GM21381 (cell line): ENCODE results near the gene KLHL22.
"Not testable (repeated sequence)": the region's sequence is repeated elsewhere in the genome, so short reads cannot be mapped to it uniquely, and the experiment has no call there.

Experiments used
- ATAC-seq: cut with Tn5 transposase; IDR thresholded peaks from one replicate; pipeline ENCODE4 v1.9.1; 2021; ENCODE audit warnings: mild to moderate bottlenecking, moderate library complexity; ENCODE audit not compliant: unreplicated experiment

The KLHL22 gene, protein sequence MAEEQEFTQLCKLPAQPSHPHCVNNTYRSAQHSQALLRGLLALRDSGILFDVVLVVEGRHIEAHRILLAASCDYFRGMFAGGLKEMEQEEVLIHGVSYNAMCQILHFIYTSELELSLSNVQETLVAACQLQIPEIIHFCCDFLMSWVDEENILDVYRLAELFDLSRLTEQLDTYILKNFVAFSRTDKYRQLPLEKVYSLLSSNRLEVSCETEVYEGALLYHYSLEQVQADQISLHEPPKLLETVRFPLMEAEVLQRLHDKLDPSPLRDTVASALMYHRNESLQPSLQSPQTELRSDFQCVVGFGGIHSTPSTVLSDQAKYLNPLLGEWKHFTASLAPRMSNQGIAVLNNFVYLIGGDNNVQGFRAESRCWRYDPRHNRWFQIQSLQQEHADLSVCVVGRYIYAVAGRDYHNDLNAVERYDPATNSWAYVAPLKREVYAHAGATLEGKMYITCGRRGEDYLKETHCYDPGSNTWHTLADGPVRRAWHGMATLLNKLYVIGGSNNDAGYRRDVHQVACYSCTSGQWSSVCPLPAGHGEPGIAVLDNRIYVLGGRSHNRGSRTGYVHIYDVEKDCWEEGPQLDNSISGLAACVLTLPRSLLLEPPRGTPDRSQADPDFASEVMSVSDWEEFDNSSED

DNA sequence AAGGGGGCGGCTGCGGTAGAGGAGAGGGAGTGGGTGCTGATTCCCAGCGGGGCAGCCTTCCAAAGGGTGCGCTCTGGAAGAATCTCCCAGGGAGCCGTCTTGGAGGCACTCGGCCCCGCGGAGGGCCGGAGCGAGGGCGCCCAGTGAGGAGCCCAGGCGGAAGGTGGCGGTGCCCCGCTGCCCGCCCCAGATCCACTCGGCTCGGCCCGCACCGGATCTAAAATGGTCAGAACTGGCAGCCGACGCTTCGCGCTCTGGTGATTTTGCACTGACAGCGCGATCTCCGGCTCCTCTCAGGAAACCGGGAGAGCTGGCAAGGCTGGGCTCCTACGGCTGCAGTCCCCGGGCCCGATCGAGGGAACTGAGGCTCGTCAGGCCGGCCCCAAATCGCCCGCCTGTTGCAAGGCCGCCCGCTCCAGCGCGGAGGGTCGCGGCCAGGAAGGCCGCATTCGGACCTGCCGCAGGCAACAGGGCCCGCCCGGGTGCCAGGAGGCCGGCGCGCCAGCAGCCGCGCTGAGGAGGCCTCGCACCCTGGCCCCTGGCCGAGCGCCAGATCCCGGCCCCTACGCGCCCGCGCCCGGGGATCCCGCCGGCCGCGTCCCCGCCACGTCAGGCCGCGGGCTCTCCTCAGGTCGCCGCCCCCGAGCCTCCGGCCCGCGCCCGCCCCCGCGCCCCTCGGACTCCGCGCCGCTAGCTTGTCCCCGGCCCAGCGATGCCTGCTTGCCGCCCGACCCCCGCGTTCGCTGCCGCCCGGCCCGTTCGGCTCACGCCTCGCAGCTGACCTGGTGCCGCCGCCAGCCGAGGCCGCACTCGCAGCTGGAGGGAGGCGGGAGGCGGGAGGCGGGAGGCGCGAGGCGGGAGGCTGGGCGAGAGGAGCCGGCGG is at the start of gene KLHL22:
KLHL22 (minus strand) TSS at position 818 of the 883 bp plus-strand sequence. CDS start 6,584 bp downstream, outside the sequence.
- peak; percentile 28 for ATAC-seq

DNA sequence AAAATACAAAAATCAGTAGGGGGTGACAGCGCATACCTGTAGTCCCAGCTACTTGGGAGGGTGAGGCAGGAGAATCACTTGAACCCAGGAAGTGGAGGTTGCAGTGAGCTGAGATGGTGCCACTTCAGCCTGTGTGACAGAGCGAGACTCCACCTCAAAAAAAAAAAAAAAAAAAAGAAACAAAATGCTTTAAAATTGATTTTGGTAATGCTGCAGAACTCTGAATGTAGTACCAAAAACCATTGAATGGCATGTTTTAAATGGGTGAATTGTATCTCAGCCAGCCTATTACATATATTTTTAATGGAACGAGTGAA is 49.7 kb upstream of the KLHL22 start:
- not testable (repeated sequence) for ATAC-seq

DNA sequence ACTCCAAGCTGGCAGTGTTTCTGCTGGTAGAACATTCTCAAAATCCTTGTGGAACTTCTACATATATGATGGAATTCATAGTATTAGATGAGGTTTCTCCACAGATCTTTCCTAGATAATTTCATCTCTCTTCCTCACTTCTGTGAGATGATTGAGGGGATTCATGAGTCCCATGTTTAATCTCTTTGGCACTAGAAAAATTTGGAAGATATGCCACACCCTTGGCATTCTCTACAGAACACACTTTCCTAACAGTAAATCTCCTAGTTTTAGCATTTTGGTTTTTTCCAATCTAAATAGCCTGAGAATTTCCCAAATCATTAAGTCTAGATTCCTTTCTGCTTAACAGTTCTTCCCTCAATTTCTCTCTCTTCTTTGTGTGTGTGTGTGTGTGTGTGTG is 47.1 kb upstream of the KLHL22 start:
- no peak for ATAC-seq

DNA sequence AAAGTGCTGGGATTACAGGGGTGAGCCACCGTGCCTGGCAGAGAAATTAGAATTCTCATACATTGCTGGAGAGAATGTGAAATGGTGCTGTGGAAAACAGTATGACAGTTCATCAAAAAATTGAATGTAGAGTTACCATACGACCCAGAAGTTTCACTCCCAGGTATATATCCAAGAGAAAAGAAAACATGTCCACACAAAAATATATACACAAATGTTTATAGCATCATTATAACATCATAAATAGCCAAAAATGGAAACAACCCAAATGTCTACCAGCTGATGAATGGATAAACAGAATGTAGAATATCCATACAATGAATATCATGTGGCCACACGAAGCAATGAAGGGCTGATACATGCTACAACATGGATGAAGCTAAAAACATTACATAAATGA is 46.5 kb upstream of the KLHL22 start:
- ATAC-seq = no peak

DNA sequence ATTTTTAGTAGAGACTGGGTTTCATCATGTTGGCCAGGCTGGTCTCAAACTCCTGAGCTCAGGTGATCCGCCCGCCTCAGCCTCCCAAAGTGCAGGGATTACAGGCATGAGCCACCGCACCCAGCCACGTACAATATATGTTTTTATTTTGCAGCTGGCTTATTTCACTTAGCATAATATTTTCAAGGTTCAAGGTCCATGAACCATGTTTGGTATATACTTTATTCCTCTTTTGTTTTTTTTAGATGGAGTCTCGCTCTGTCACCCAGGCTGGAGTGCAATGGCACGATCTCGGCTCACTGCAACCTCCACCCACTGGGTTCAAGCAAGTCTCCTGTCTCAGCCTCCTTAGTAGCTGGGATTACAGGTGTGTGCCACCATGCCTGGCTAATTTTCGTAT is 43.3 kb upstream of the KLHL22 start:
- not testable (repeated sequence) for ATAC-seq

DNA sequence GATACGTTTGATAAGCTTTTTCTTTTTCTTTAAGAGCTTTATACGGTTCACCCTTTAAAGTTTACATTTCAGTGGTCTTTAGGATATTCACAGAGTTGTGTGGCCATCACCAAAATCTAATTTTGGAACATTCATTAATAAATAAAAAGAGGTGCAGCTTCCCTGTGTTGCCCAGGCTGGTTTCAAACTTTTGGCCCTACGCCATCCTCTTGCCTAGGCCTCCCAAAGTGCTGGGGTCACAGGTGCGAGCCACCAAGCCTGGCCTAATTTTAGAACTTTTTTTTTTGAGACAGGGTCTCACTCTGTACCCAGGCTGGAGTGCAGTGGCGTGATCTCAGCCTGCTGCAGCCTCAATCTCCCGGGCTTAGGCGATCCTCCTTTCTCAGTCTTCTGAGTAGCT is 42.4 kb upstream of the KLHL22 start:
- no peak for ATAC-seq

DNA sequence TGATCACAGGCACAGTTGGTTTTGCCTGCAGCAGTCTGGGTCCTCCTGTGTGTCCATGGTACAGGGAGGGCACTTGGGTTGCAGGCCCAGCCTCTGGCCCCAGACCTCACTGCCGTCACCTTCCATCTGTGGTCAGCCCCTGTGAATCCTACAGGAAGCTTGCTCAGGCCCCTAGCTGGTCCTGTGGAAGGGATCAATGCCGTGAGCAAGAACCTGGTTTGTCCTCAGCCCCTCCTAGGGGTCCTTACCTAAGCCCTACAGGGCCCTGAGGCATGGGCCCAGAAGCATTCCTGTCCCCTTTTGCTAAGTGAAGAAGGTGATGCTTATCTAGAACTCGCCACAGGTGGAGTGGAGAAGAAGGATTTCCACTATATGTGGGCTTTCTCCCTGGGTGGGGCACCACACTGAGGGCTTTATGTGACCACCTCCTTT is 41.7 kb upstream of the KLHL22 start:
- no peak for ATAC-seq

DNA sequence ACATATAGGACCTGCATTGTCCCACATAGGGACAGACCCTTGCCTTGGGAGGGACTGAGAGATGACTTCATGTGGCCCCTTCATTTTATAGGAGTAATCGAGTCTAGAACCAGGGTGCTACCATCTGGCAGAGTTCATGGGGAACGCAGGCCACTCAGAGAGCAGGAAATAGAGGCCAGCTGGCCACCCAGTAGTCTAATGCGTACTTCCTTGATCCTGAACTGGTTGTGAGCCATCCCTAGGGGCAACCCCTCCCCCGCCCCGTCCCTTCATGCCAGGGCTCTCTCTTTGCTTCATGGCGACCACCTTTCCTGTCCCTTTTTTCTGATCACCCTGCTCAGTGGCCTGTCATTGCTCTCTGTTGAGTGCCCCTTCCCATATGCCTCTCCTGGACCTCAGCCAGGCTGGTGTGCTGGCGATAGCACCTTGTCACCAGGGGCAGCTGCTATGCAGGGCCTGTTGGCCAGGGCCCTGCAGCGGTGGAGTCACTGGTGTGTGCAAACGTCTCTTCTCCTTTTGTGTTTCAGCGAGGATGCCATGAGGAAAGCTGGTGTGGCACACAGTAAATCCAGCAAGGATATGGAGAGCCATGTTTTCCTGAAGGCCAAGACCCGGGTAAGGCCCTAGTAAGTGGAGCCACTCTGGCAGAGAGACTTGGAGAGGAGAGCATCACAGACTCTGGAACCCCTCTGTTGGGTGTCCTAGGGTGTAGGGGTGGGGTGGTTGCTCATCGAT is 41.2 kb upstream of the KLHL22 start:
- no peak for ATAC-seq

DNA sequence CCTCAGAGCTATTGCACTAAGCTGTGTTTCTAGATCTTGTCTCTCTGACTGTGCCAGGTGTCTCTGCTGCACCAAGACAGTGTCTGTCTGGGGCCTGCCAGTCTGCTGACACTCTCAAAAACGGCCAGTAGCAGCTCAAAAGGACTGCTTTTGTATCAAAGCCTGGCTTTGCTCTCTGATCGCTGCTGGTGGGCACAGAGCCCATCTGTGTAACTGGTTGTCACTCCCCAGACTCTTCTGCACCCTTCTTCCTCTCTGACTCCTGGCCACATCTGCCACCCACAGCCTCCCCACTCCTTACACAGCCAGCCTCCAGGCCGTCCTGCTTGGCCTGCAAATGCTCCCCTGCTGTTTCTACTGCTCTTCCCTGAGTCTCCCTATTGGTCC is 38.3 kb upstream of the KLHL22 start:
- no peak for ATAC-seq

DNA sequence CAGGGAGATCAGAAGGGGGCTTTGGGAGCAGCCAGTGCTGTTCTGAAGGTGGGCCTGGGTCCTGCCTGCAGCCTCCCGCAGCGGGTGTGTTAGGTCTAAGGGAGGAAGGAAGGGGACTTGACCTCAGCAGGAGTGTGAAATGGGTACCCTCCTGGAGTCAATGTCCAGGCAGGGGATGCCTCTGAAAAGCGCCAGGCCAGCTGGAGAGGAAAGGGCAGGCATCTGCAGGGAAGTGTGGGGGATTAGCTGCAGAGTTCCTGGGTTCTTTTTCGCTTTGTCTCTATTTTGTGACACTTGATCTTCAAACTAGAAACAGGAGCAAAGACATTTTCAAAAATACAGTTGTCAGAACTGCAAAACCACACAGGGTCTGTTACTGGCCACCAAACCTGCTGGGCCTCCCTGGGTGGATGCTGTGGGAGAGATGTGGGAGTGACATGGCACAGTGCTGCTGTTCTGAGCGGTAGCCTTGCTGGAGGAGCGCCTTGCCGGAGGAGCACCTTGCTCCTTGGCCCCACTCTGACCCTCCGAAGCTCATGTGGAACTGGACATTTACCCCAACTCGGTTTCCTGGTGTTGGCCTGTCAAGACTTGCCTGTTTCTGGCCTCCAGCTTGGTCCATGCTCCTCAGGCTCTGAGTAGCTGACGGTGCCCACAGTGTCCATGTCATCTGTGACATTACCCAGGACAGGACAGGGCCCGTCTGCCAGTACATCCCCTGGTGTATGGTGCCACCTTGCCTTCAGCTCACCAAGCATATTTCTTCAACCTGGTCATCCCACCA is 37.7 kb upstream of the KLHL22 start:
- ATAC-seq = no peak

DNA sequence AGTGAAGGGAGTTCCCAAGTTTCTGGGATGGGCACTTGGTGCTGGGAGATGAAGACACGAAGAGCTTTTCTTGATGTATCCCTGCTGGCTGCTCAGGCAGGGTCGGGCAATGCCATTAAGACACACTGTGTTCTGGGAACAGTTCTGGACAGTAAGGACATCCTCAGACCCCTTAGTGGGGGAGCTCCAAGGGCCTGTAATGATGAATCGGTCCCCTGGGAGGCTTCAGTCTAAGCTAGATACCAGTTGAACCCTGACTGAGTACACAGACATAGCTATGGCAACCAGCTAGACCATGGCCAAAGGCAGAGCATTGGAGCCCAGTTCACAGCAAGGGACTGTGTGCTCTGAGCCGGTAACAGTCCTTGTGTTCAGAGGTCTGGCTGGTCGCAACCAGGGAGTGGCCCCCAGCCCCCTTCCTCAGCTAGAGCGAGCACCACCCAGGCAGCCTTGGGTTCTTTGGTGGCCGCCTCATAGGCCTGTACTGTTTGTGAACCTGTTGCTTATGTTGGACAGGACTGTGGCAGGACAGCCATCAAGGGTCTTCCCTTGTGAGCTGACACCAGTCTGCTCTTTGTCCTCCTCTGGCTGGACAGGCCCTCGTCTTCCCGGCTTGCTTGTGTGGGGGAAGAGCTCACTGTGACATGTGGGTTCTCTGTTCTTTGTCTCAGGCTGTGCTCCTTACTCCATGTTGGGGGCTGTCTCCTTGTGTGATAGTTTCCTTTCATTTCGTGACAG is 36.8 kb upstream of the KLHL22 start:
- no peak for ATAC-seq

DNA sequence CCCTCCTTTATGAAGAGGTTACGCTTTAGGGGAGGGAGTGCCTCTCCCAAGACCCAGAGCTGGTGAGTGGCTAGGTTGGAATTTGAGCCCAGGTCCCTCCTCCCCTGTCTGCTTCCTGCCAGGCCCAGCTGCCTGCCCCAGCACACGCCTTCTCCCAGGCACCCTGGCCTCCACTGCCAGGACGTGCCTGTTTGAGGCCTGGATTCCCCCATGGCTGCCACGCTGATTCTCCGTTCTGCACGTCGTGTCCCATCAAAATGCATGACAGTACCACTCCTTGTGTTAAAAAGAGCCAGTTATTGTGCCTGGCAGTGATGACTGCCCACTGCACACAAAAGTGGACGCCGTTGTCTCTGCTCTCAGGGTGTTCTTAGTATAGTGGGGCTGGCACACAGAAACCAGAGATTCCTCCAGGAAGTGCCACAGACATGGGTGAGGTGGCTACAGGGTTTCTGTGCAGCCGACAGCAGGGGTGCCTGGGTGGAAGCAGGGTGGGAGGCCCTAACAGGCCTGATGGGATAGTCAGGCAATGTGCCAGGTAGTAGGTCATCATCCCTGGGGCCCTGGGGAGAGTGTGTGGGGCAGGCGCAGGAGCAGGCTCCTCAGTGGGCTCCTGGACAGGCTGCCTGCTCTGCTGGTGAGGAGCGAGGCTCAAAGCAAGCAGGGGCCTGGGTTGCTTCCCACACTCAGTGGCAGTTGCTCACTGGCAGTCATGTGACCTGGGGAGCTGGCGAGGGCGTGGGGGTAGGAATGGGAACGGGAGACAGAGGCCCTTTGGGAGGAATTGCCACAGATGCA is 36.0 kb upstream of the KLHL22 start:
- ATAC-seq = no peak

DNA sequence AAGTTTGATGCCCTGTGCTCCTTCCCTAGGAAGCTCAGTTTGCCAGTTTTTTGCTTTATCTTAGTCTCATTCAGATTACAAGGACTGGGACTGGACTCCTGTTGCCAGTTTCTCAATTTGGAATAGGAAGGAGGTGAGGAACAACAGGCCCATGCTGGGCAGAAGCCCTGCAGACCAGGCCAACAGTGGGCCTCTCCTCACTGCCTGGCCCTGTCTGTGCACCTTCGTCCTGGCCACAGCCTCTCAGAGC is 35.5 kb upstream of the KLHL22 start:
- no peak for ATAC-seq

DNA sequence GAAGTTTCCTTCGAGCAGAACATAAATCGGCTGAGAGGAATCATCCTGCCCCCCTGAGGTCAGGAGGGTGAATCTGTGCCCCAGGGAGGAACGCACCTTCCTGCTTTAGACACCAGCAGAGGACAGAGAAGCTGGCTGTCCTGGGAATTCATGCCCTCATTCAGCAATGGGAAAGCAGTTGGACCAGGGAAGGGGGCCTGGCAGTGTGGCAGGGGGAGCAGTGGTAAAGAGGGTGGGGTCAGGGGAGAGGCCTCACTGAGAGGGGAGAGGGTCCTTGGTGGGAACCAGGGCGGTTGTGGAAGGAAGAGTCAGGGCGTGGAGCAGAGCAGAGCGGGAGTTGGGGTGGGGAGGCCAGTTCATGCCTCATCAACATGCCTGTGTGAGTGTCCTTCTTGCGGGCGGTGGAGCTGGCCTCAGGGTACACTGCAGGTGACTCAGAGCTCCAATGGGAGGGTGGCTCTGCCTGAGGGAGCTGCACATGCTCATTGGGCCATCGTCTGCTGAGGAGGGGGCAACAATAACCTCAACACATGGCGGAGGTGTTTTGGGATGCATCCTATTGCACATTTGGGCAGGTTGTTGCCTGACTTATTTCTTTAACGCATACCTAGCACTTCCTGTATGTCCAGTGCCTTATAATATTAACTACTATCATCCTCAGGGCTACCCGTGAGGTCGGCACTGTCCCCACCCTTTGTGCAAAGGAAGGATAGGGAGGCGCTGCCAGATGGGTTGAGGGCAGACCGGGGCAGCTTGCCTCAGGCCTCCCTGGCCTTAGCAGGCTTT is 35.0 kb upstream of the KLHL22 start:
- ATAC-seq = no peak

DNA sequence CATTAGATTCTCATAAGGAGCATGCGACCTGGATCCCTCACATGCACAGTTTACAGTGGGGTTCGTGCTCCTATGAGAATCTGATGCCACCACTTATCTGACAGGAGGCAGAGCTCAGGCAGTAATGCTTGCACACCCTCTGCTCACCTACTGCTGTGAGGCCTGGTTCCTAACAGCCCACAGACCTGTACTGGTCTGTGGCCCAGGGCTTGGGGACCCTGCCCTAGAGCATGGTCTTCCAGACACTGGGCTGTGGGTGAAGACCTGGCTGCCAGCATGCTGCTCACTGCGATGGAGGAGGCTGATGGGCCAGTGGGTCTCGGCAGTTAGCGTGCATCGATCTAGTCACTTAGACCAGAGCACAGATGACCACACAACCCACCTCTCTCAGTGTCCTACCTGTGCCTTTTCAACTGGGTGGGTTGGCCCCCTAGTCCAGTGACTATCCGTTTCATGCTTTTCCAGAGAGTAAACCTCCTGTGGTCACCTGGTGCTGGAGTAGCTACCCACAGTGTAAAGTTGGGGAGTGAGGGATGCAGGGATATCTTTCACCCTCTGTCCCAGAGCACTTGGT is 32.9 kb upstream of the KLHL22 start:
- no peak for ATAC-seq

DNA sequence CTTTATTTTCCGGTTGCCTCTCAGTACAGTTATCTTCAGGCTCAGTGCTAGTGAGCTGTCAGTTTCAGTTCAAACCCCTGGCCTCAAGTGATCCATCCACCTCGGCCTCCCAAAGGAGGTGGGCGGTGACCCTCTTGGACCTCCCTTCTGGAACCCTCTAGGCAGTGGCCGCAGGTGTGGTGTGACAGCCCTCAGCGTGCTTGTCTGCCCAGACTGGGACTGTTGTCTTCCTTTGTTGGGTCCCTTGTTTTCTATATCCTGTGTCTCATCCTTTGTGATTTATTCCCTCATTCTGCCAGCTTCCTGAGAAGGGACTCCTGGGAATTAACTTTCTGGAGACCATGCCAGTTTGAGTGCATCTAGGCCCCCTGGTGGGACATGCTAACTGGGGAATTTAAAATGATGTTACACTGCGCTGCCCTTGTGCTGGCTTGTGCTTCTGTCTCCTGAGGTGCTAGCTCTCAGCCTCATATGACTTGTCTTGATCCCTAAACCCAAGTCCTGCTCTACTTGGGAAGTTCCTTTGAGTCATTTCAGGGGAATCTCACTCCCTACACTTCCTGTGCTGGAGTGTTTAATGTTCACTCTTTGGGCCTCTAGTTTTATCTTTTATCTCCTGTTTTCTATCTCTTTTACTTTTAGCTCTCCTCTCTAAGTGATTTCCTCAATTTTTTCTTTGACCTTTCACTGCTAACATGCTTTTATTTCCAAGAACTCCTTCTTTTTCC is 31.2 kb upstream of the KLHL22 start:
- ATAC-seq = no peak

DNA sequence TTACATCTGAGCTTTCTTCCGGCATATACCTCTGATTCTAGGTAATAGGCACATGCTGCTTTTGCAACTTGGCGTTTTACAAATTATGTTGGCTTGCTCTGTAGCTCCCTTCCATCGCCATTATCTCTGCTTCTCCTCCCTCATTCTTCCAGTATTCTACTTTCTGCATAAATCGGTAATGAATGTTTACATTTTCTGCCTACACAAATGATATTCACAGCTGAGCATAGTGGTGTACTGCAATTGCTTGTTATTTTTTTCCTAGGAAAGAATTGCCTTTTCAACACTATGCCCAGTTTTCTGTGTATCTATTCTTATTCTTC is 30.7 kb upstream of the KLHL22 start:
- no peak for ATAC-seq
